Glutamatergic neuron (in vitro differentiated cells): ENCODE data around the gene SESTD1. TPM values are rescaled to one million over a fixed set of nuclear protein-coding genes. Genes with fewer than 3 reads are reported as not detected.
"Not testable (repeated sequence)": the region's sequence is repeated elsewhere in the genome, so short reads cannot be mapped to it uniquely, and the experiment has no call there.

Source experiments
- DNase-seq: peaks from one replicate; pipeline ENCODE4 v3.0.0; 2022
- H3K27ac Mint-ChIP-seq: one replicate; pipeline ENCODE4 v1.8.0; 2020; ENCODE audit warnings: mild to moderate bottlenecking, mixed read lengths, inconsistent platforms; ENCODE audit not compliant: unreplicated experiment
- H3K27me3 Mint-ChIP-seq: one replicate; pipeline ENCODE4 v1.8.0; 2020; ENCODE audit warnings: mild to moderate bottlenecking, moderate library complexity, mixed read lengths, inconsistent platforms; ENCODE audit not compliant: unreplicated experiment
- H3K36me3 Mint-ChIP-seq: one replicate; pipeline ENCODE4 v1.8.0; 2020; ENCODE audit warnings: mild to moderate bottlenecking, mixed read lengths, inconsistent platforms; ENCODE audit not compliant: unreplicated experiment
- H3K4me1 Mint-ChIP-seq: one replicate; pipeline ENCODE4 v1.8.0; 2020; ENCODE audit warnings: mild to moderate bottlenecking, low read depth, mixed read lengths, inconsistent platforms; ENCODE audit not compliant: unreplicated experiment
- H3K4me3 Mint-ChIP-seq: one replicate; pipeline ENCODE4 v1.8.0; 2020; ENCODE audit warnings: mild to moderate bottlenecking, mixed read lengths, inconsistent platforms; ENCODE audit not compliant: unreplicated experiment
- H3K9me3 Mint-ChIP-seq: one replicate; pipeline ENCODE4 v1.8.0; 2020; ENCODE audit warnings: mild to moderate bottlenecking, moderate library complexity, mixed read lengths, inconsistent platforms; ENCODE audit not compliant: unreplicated experiment
- CTCF ChIP-seq: fragments of 200-600 bp; sonication (generic); IDR thresholded peaks from one replicate; pipeline ENCODE4 v1.5.0; 2021; ENCODE audit not compliant: partially characterized antibody, unreplicated experiment
- total RNA-seq: library from RNA; stranded (reverse); fragmentation: NEBNext Ultra II Directional; extraction: Animal tissue kit (Norgen Biotek cat#: 25700); gene quantifications from one replicate; pipeline ENCODE4 v1.2.1, GENCODE V29; 2021; ENCODE audit not compliant: unreplicated experiment

The SESTD1 gene
- total RNA-seq, 1 donor from 2014 or later = 152 TPM

GRCh38 chr2:179251870-179252269, 12.8 kb downstream of the SESTD1 start:
- H3K36me3 Mint-ChIP-seq = peaks cover 7% of the 10 kb centered on the region
- H3K27me3 Mint-ChIP-seq = no peaks in the 10 kb centered on the region
- H3K4me3 Mint-ChIP-seq = no peak overlapping the region
- TF ChIP-seq CTCF = no peak
- H3K9me3 Mint-ChIP-seq = no peaks in the 10 kb centered on the region
- no peak overlapping the region for H3K27ac Mint-ChIP-seq
- DNase-seq = no peak
- H3K4me1 Mint-ChIP-seq = peaks cover 10% of the 10 kb centered on the region

DNA sequence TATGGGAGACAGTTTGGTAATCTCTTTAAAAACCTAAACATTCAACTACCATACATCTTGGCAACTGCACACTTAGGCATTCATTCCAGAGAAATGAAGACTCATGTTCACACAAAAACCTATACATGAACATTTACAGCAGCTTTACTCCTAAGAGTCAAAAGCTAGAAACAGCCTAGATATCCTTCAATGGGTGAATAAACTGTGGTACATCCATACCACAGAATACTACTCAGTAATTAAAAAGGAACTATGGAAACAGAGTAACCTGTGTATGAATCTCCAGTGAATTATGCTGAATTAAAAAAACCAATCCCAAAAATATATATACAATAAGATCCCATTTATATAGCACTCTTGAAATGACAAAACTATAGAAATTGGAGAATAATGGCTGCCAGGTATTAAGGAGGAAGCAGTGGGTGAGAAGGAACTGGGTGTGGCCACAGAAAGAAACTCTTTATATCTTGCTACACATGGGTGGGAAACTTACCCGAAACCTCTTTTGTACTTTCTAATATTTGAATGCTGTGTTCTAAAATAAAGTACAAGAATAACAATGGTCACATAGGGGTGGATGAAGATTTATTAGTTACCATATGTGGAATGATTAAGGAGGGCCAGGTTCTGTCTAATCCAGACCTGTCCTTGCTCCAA, 13.7 kb downstream of the SESTD1 start:
- H3K9me3 Mint-ChIP-seq = no peaks in the 10 kb centered on the region
- no peak overlapping the region for H3K4me3 Mint-ChIP-seq
- H3K36me3 Mint-ChIP-seq = peaks cover 3% of the 10 kb centered on the region
- H3K27me3 Mint-ChIP-seq = no peaks in the 10 kb centered on the region
- no peak for TF ChIP-seq CTCF
- H3K4me1 Mint-ChIP-seq = peaks cover 10% of the 10 kb centered on the region
- no peak for DNase-seq
- H3K27ac Mint-ChIP-seq = no peak overlapping the region

GRCh38 chr2:179250095-179250494, 14.5 kb downstream of the SESTD1 start:
- peaks cover 2% of the 10 kb centered on the region for H3K9me3 Mint-ChIP-seq
- DNase-seq = no peak
- TF ChIP-seq CTCF = no peak
- H3K27me3 Mint-ChIP-seq = no peaks in the 10 kb centered on the region
- H3K4me3 Mint-ChIP-seq = no peak overlapping the region
- H3K4me1 Mint-ChIP-seq = peaks cover 10% of the 10 kb centered on the region
- no peaks in the 10 kb centered on the region for H3K36me3 Mint-ChIP-seq
- H3K27ac Mint-ChIP-seq = no peak overlapping the region

DNA sequence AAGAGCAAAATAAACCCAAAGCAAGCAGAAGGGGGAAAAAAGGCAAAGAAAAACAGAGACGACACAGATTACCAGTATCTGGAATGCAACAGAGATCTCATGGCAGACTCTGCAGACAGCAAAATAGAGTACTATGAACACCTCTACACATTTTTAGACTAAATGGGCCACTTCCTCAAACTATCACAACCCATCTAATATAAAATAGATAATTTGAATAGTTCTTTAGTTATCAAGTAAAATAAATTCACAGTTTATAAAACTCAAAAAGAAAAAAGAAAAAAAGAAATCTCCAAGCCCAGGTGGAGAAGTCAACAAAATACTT, 16.6 kb downstream of the SESTD1 start:
- no peaks in the 10 kb centered on the region for H3K27me3 Mint-ChIP-seq
- H3K9me3 Mint-ChIP-seq = peaks cover 2% of the 10 kb centered on the region
- H3K4me1 Mint-ChIP-seq = peaks cover 1% of the 10 kb centered on the region
- no peak for DNase-seq
- TF ChIP-seq CTCF = no peak
- no peak overlapping the region for H3K27ac Mint-ChIP-seq
- no peak overlapping the region for H3K4me3 Mint-ChIP-seq
- H3K36me3 Mint-ChIP-seq = no peaks in the 10 kb centered on the region

DNA sequence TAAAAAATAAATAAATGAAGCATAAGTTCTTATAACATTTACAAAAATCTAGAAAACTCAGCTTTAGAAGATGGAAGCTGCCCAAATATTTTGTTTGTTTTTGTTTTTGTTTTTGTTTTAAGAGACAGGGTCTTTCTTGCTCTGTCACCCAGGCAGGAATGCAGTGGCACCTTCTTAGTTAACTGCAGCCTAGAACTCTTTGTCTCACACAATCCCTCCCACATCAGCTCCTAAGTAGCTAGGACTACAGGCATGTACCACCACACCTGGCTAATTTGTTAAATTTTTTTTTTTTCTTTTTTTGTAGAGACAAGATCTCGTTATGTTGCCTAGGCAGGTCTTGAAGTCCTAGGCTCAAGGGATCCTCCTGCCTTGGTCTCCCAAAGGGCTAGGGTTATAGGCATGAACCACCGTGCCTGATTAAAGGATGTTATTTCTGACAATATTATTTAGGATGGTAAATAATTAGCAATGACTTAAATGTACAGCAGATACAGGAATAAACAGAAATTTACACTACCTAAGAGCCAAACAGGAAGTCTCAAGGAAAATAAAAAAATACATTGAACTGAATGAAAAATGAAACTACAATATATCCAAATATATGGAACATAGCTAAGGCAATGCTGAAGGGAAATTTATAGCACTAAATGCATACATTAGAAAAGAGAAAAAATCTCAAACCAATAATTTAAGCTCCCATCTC, 17.2 kb downstream of the SESTD1 start:
- no peaks in the 10 kb centered on the region for H3K36me3 Mint-ChIP-seq
- H3K9me3 Mint-ChIP-seq = peaks cover 2% of the 10 kb centered on the region
- H3K4me1 Mint-ChIP-seq = peaks cover 1% of the 10 kb centered on the region
- no peak overlapping the region for H3K27ac Mint-ChIP-seq
- no peak overlapping the region for H3K4me3 Mint-ChIP-seq
- no peaks in the 10 kb centered on the region for H3K27me3 Mint-ChIP-seq
- no peak for DNase-seq
- no peak for TF ChIP-seq CTCF

DNA sequence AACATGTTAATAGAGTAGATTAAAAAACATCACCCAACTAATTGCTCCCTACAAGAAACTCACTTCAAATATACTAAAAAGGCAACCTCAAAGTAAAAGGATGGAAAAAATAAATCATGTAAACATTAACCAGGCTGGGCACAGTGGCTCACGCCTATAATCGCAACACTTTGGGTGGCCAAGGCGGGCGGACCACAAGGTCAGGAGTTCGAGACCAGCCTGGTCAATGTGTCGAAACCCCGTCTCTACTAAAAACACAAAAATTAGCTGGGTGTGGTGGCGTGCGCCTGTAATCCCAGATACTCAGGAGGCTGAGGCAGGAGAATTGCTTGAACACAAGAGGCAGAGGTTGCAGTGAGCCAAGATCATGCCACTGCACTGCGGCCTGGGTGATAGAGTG, 18.8 kb downstream of the SESTD1 start:
- not testable (repeated sequence) for H3K36me3 Mint-ChIP-seq, H3K4me1 Mint-ChIP-seq, H3K9me3 Mint-ChIP-seq, DNase-seq, H3K27me3 Mint-ChIP-seq, H3K4me3 Mint-ChIP-seq, H3K27ac Mint-ChIP-seq
